SK-N-SH treated with all-trans-retinoic acid at 6 μM for 48 hours (cell line): ENCODE results near the gene CPEB3.

ENCODE experiments used
- ARNTL ChIP-seq: fragments of 450-650 bp; formaldehyde crosslinking; IDR thresholded peaks from 2 replicates; pipeline ENCODE4 v1.5.0; 2020; ENCODE audit warnings: low read depth, mild to moderate bottlenecking, moderate library complexity, borderline replicate concordance
- CREB5 ChIP-seq: fragments of 250-450 bp; sonication (Bioruptor Pico); IDR thresholded peaks from 2 replicates; pipeline ENCODE4 v1.5.1; 2020; ENCODE audit warnings: low read depth, mild to moderate bottlenecking, moderate library complexity
- ESRRG ChIP-seq: fragments of 250-450 bp; sonication (Bioruptor Pico); IDR thresholded peaks from 2 replicates; pipeline ENCODE4 v1.6.1; 2021; ENCODE audit warnings: mild to moderate bottlenecking
- ISL1 ChIP-seq: fragments of 250-450 bp; sonication (Bioruptor Pico); IDR thresholded peaks from 2 replicates; pipeline ENCODE4 v2.1.2; 2022; ENCODE audit warnings: mild to moderate bottlenecking, moderate library complexity
- PPARA ChIP-seq: fragments of 250-450 bp; sonication (Bioruptor Pico); IDR thresholded peaks from 2 replicates; pipeline ENCODE4 v1.5.0; 2020; ENCODE audit warnings: mild to moderate bottlenecking, borderline replicate concordance
- RARB ChIP-seq: fragments of 250-450 bp; sonication (Bioruptor Pico); IDR thresholded peaks from 2 replicates; pipeline ENCODE4 v1.8.0; 2021; ENCODE audit warnings: mild to moderate bottlenecking, moderate library complexity
- SNAI2 ChIP-seq: fragments of 250-450 bp; sonication (Bioruptor Pico); IDR thresholded peaks from 2 replicates; pipeline ENCODE4 v1.5.0; 2020; ENCODE audit warnings: mild to moderate bottlenecking, moderate library complexity
- TCF4 ChIP-seq: fragments of 250-450 bp; sonication (Bioruptor Pico); IDR thresholded peaks from 2 replicates; pipeline ENCODE4 v1.8.0; 2021; ENCODE audit warnings: mild to moderate bottlenecking, moderate library complexity, borderline replicate concordance
- ZFP3 ChIP-seq: fragments of 250-450 bp; sonication (Bioruptor Pico); IDR thresholded peaks from 2 replicates; pipeline ENCODE4 v1.5.0; 2020; ENCODE audit warnings: mild to moderate bottlenecking, moderate library complexity
- TF ChIP-seq, protein P1 (sequence below): fragments of 250-450 bp; sonication (Bioruptor Pico); IDR thresholded peaks from 2 replicates; pipeline ENCODE4 v1.5.1; 2021; ENCODE audit warnings: mild to moderate bottlenecking, moderate library complexity

- no peak for TF ChIP-seq PPARA (CRISPR knock-in tag)
- no peak for TF ChIP-seq TCF4 (CRISPR knock-in tag)
- no peak for TF ChIP-seq ZFP3 (CRISPR knock-in tag)
- TF ChIP-seq, protein P1, sequence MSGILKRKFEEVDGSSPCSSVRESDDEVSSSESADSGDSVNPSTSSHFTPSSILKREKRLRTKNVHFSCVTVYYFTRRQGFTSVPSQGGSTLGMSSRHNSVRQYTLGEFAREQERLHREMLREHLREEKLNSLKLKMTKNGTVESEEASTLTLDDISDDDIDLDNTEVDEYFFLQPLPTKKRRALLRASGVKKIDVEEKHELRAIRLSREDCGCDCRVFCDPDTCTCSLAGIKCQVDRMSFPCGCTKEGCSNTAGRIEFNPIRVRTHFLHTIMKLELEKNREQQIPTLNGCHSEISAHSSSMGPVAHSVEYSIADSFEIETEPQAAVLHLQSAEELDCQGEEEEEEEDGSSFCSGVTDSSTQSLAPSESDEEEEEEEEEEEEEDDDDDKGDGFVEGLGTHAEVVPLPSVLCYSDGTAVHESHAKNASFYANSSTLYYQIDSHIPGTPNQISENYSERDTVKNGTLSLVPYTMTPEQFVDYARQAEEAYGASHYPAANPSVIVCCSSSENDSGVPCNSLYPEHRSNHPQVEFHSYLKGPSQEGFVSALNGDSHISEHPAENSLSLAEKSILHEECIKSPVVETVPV (CRISPR knock-in tag), result no peak
- no peak for TF ChIP-seq CREB5 (CRISPR knock-in tag)
- no peak for TF ChIP-seq ISL1
- TF ChIP-seq SNAI2 (CRISPR knock-in tag), result no peak
- no peak for TF ChIP-seq RARB
- TF ChIP-seq ESRRG (CRISPR knock-in tag), result no peak
- no peak for TF ChIP-seq ARNTL
These were observed 88.3 kb downstream of the CPEB3 start for GRCh38 chr10:92202536-92202935.
